GM19372 (cell line): ENCODE results near the gene TRIM15.
"Not testable (repeated sequence)": the region's sequence is repeated elsewhere in the genome, so short reads cannot be mapped to it uniquely, and the experiment has no call there.

Experiments used
- ATAC-seq: cut with Tn5 transposase; IDR thresholded peaks from one replicate; pipeline ENCODE4 v1.9.1; 2021; ENCODE audit warnings: mild to moderate bottlenecking, low read depth, moderate library complexity; ENCODE audit not compliant: unreplicated experiment

Gene TRIM15

GRCh38 chr6:30163090-30163917 lies at the start of gene TRIM15:
Gene TRIM15, plus strand, starts transcription at chr6:30163546. Its CDS starts 139 bp downstream, at chr6:30163685.
- ATAC-seq: no peak

GRCh38 chr6:30113841-30114240 lies 49.5 kb upstream of the TRIM15 start:
- ATAC-seq: no peak

GRCh38 chr6:30116724-30117123 lies 46.6 kb upstream of the TRIM15 start:
- ATAC-seq: no peak

- ATAC-seq: not testable (repeated sequence)
These were observed 44.7 kb upstream of the TRIM15 start for GRCh38 chr6:30118691-30119090.

- ATAC-seq: no peak
These were observed 41.6 kb upstream of the TRIM15 start for GRCh38 chr6:30121446-30122366.

GRCh38 chr6:30122515-30122914 lies 40.8 kb upstream of the TRIM15 start:
- ATAC-seq: no peak

- ATAC-seq: no peak
These were observed 35.9 kb upstream of the TRIM15 start for GRCh38 chr6:30127238-30128093.

GRCh38 chr6:30129265-30130178 lies 33.8 kb upstream of the TRIM15 start:
- ATAC-seq: no peak

- ATAC-seq: no peak
These were observed 33.1 kb upstream of the TRIM15 start for GRCh38 chr6:30130179-30130679.

- ATAC-seq: no peak
These were observed 32.2 kb upstream of the TRIM15 start for GRCh38 chr6:30130887-30131862.

- no peak for ATAC-seq
These were observed 31.3 kb upstream of the TRIM15 start for GRCh38 chr6:30131947-30132497.

- no peak for ATAC-seq
These were observed 28.2 kb upstream of the TRIM15 start for GRCh38 chr6:30135147-30135546.

- no peak for ATAC-seq
These were observed 27.6 kb upstream of the TRIM15 start, which contains the start of gene TRIM40 for GRCh38 chr6:30135757-30136156. Gene TRIM40, plus strand, starts transcription at chr6:30136140. Its CDS starts 897 bp downstream, at chr6:30137037.

GRCh38 chr6:30136570-30137286 lies 26.6 kb upstream of the TRIM15 start:
- no peak for ATAC-seq

GRCh38 chr6:30140240-30140639 lies 23.1 kb upstream of the TRIM15 start:
- ATAC-seq: not testable (repeated sequence)

- no peak for ATAC-seq
These were observed 20.7 kb upstream of the TRIM15 start for GRCh38 chr6:30142665-30143064.

- ATAC-seq: no peak
These were observed 19.6 kb upstream of the TRIM15 start for GRCh38 chr6:30143780-30144179.
